ENCODE results near the gene NEGR1.

- TF ChIP-seq CTCF (IDR thresholded peaks at IDR 0.05; ENCODE audit: poor library complexity) (no peak), EZH2phosphoT487 (IDR thresholded peaks at IDR 0.05; ENCODE audit: low read depth, severe bottlenecking, unreplicated experiment) (no peak), EZH2 (IDR thresholded peaks at IDR 0.05; ENCODE audit: borderline replicate concordance) (no peak)
Observed at GRCh38 chr1:71721532-71721931, 560.8 kb downstream of the NEGR1 start.

Measured in hepatocyte (in vitro differentiated cells).